ENCODE data around the gene ITGA5. TPM values are rescaled to one million over a fixed set of nuclear protein-coding genes. Genes with fewer than 3 reads are reported as not detected.

ITGA5 gene
- total RNA-seq, 4 donors from 2014 or later: 37.7 to 217 (median 73.0) TPM

DNA sequence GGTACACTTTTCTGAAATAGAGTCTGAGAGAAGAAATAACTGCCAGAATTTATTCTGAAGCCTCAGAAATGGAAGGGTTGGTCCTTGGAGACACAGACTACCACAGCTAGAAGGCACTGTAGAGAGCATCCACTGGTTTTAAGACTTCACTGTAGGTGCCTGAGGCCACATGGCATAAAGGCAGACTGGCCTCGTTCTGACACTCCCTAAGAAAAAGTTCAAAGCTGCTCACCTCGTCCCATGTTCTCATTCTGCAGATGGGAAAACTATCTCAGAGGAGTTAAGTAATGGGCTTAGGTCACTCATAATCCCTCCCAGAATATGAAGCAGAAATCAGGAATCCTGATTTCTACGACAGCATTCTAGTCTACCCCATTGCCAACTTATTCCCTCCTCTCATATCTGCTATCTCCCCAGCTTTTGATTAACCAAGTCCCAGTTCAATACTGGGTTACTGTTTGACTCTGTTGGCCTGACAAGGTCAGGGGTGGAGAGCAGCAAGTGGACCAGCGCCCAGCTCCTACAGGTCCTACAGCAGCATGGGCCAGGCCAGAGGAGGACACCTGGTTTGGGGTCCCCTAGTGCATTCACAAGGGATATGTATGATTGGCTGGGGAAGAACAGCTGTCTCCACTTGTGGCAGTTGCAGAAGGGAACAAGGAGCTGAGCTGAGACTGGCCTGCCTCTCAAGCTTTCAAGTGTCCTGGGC, 3.7 kb downstream of the ITGA5 start:
- Histone ChIP-seq H3K9me3 (no peaks in the 10 kb centered on the region), H3K36me3 (no peaks in the 10 kb centered on the region), H3K4me3 (peak overlapping the region in 3 of 4 donors; percentile 48 to 98 (median 82)), H3K27me3 (peaks cover 37% of the 10 kb centered on the region), H3K4me1 (peaks cover 22 to 78% (median 40%) of the 10 kb centered on the region in 4 donors), H3K27ac (peak overlapping the region; percentile 85 to 97 (median 94))
- 25 to 51% methylated on average over 2 to 4 of the region's 4 CpGs for WGBS, 2 donors (ENCODE audit: low coverage in 1 of 2)
- intact Hi-C loops (cut with DNase I; ENCODE audit: low total_unique reads): no loop called here
- TF ChIP-seq POLR2A (IDR thresholded peaks at IDR 0.05) (no peak), CTCF (IDR thresholded peaks at IDR 0.05) (no peak)
- no peak for DNase-seq
- in situ Hi-C loops (cut with MboI; ENCODE audit: low pct_ligation_motif_present in 1 of 4, low pct_unique_long_range_greater_than_20kb in 1 of 4, low sequenced_read_pairs in 3 of 4): no loop called here

DNA sequence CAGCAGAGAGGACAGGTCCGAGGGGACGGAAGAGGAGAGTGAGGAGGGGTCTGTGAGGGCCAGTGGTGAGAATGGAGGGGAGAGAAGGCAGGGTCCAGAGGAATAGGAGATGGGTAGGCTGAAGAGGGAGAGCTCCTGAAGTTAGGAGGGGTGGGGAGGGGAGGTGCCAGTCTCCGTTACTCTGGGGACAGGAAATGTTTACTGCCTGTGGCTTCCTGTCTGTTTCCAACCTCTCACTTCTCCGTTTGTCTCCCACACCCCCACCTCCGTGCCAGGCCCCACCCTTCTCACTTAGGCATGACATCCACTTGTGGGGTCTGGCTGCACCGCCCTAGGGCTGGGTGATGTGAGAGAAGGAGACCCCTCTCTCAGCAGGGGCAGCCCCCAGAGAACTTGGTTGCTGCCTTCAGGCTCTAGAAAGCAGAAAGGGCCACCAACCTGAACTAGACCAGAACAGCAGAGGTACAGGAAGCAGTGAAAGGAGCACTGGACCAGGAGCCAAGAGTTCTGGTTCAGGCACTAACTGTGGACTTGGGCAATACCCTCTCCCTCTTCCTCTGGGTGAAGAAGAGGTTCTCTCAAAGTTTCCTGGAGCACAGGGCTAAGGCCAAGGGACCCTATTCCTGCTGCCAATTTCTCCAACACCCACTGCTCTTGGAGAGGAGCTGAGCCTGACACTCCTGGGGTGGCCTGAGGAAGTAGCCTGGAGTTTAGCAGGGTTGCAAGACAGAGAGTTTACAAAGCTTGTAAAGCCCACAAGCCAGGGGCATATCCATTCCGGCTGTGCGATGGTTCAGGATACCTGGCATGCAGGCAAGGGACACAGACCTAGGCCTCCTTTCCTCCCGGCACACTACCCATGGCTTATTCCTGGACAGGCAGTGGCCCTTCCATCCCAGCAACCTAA, 5.5 kb downstream of the ITGA5 start:
- TF ChIP-seq CTCF (IDR thresholded peaks at IDR 0.05): no peak
- TF ChIP-seq POLR2AphosphoS5 (IDR thresholded peaks at IDR 0.05): no peak
- no peak for TF ChIP-seq POLR2A (IDR thresholded peaks at IDR 0.05)
- no peak for TF ChIP-seq EP300 (IDR thresholded peaks at IDR 0.05; ENCODE audit: low read depth)
- peaks cover 22 to 69% (median 37%) of the 10 kb centered on the region in 4 donors for H3K4me1 ChIP-seq
- peak overlapping the region; percentile 75 to 97 (median 88) for H3K27ac ChIP-seq
- peak overlapping the region in 3 of 4 donors; percentile 1 to 98 (median 17) for H3K4me3 ChIP-seq
- peaks cover 20% of the 10 kb centered on the region for H3K27me3 ChIP-seq
- in situ Hi-C loops (cut with MboI; ENCODE audit: low pct_ligation_motif_present in 1 of 4, low pct_unique_long_range_greater_than_20kb in 1 of 4, low sequenced_read_pairs in 3 of 4) (no loop called here), intact Hi-C loops (cut with DNase I; ENCODE audit: low total_unique reads) (no loop called here)
- no peaks in the 10 kb centered on the region for H3K36me3 ChIP-seq
- WGBS, 2 donors (ENCODE audit: low coverage in 1 of 2): 31 to 39% methylated on average over 4 to 9 of the region's 9 CpGs
- no peaks in the 10 kb centered on the region for H3K9me3 ChIP-seq
- DNase-seq: peak; percentile 55

- H3K4me3 ChIP-seq: peak overlapping the region in 2 of 4 donors; percentile 17 to 98
- intact Hi-C loops (cut with DNase I; ENCODE audit: low total_unique reads) (no loop called here), in situ Hi-C loops (cut with MboI; ENCODE audit: low pct_ligation_motif_present in 1 of 4, low pct_unique_long_range_greater_than_20kb in 1 of 4, low sequenced_read_pairs in 3 of 4) (no loop called here)
- whole genome bisulfite sequencing, 2 donors (ENCODE audit: low coverage in 1 of 2): 54 to 57% methylated on average over 1 to 3 of the region's 3 CpGs
- no peak for DNase-seq
- peak overlapping the region; percentile 75 to 97 (median 88) for H3K27ac ChIP-seq
- TF ChIP-seq EP300 (IDR thresholded peaks at IDR 0.05; ENCODE audit: low read depth) (no peak), CTCF (IDR thresholded peaks at IDR 0.05) (no peak), POLR2A (IDR thresholded peaks at IDR 0.05) (no peak), POLR2AphosphoS5 (IDR thresholded peaks at IDR 0.05) (no peak)
- H3K27me3 ChIP-seq: peaks cover 13% of the 10 kb centered on the region
- no peaks in the 10 kb centered on the region for H3K36me3 ChIP-seq
- peaks cover 22 to 69% (median 37%) of the 10 kb centered on the region in 4 donors for H3K4me1 ChIP-seq
- no peaks in the 10 kb centered on the region for H3K9me3 ChIP-seq
These were observed 6.3 kb downstream of the ITGA5 start for GRCh38 chr12:54412786-54413185.

DNA sequence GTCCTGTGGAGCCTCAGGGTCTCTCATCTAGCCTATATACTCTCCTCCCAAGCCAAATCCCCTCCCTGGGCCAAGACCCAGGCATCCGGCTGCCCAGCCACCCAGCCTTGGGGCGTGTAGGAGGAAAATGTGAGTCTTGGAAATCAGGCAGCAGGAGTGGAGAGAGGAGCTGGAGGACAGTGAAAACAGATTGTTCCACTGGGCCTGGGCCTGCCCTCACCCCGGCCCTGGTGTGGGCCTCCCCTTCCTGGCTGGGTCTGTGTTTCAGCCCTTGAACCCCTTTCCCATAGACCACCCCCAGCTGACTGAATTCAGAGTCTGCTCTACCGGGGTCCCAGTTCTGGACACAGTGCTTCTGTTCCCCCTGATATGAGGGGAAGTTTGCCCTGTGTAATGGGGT, 6.7 kb downstream of the ITGA5 start:
- in situ Hi-C loops (cut with MboI; ENCODE audit: low pct_ligation_motif_present in 1 of 4, low pct_unique_long_range_greater_than_20kb in 1 of 4, low sequenced_read_pairs in 3 of 4) (no loop called here), intact Hi-C loops (cut with DNase I; ENCODE audit: low total_unique reads) (no loop called here)
- DNase-seq: no peak
- WGBS, 2 donors (ENCODE audit: low coverage in 1 of 2): 56% methylated on average over 4 of the region's 4 CpGs; no CpG with 5 or more reads in 1 of the 2 donors
- H3K4me1 ChIP-seq: peaks cover 22 to 69% (median 37%) of the 10 kb centered on the region in 4 donors
- peaks cover 8% of the 10 kb centered on the region for H3K27me3 ChIP-seq
- peak overlapping the region in 2 of 4 donors; percentile 17 to 98 for H3K4me3 ChIP-seq
- no peaks in the 10 kb centered on the region for H3K9me3 ChIP-seq
- TF ChIP-seq CTCF (IDR thresholded peaks at IDR 0.05): no peak
- TF ChIP-seq POLR2AphosphoS5 (IDR thresholded peaks at IDR 0.05): no peak
- no peak for TF ChIP-seq EP300 (IDR thresholded peaks at IDR 0.05; ENCODE audit: low read depth)
- TF ChIP-seq POLR2A (IDR thresholded peaks at IDR 0.05): no peak
- no peaks in the 10 kb centered on the region for H3K36me3 ChIP-seq
- peak overlapping the region; percentile 75 to 97 (median 88) for H3K27ac ChIP-seq

All from transverse colon (tissue), 4 donors.